ENCODE data around the gene TMC2.
"Not testable (repeated sequence)": the region's sequence is repeated elsewhere in the genome, so short reads cannot be mapped to it uniquely, and the experiment has no call there.

DNA sequence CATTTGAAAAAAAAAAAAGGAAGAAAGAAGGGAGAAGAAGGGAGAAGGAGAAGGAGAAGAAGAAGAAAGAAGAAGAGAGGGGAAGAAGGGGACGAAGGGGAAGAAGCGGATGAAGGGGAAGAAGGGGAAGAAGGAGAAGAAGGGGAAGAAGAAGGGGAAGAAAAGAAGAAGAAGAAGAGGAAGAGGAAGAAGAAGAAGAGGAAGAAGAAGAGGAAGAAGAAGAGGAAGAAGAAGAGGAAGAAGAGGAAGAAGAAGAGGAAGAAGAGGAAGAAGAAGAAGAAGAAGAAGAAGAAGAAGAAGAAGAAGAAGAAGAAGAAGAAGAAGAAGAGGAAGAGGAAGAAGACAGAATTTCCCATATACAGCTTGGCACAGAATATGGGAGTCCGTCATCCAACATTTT lies 145.7 kb downstream of the TMC2 start:
- TF ChIP-seq POLR2A (IDR thresholded peaks at IDR 0.05; ENCODE audit: low read length); GATA1 (IDR thresholded peaks at IDR 0.05; ENCODE audit: low read depth, low read length): not testable (repeated sequence)

Data from erythroblast (primary cell).